RWPE2 (cell line): Measurements from ENCODE around the gene COX7B.
A peak's percentile ranks its signal among the peaks of the same experiment; 100 is the strongest.
"Not testable (repeated sequence)": the region's sequence is repeated elsewhere in the genome, so short reads cannot be mapped to it uniquely, and the experiment has no call there.

Source experiments
- ATAC-seq: fragments of 200-7000 bp; cut with Tn5 transposase; 3 replicates; pipeline ENCODE4 v1.9.1; 2021; ENCODE audit warnings: low read depth
- DNase-seq: peaks from one replicate; pipeline ENCODE4 v3.0.0-alpha.2; 2020; ENCODE audit warnings: low spot score
- H3K27ac ChIP-seq: fragments of 450-650 bp; 2 replicates; pipeline ENCODE4 v1.5.1; 2017; ENCODE audit warnings: mild to moderate bottlenecking; ENCODE audit not compliant: poor library complexity, severe bottlenecking
- H3K27me3 ChIP-seq: fragments of 250-450 bp; sonication (Bioruptor Pico); 2 replicates; pipeline ENCODE4 v1.5.1; 2021; ENCODE audit warnings: mild to moderate bottlenecking, moderate library complexity; ENCODE audit not compliant: insufficient read depth, poor library complexity, severe bottlenecking
- H3K36me3 ChIP-seq: fragments of 250-450 bp; sonication (Bioruptor Pico); 2 replicates; pipeline ENCODE4 v1.5.1; 2020; ENCODE audit warnings: low read depth, mild to moderate bottlenecking, moderate library complexity
- H3K4me1 ChIP-seq: fragments of 250-450 bp; sonication (Bioruptor Pico); 2 replicates; pipeline ENCODE4 v1.5.1; 2021; ENCODE audit warnings: mild to moderate bottlenecking, moderate library complexity; ENCODE audit not compliant: insufficient read depth, poor library complexity, severe bottlenecking
- H3K4me3 ChIP-seq: fragments of 250-450 bp; sonication (Bioruptor Pico); 2 replicates; pipeline ENCODE4 v1.5.1; 2021; ENCODE audit warnings: mild to moderate bottlenecking, moderate library complexity; ENCODE audit not compliant: severe bottlenecking
- H3K9me3 ChIP-seq: fragments of 250-450 bp; sonication (Bioruptor Pico); 2 replicates; pipeline ENCODE4 v1.5.1; 2021; ENCODE audit warnings: mild to moderate bottlenecking, moderate library complexity; ENCODE audit not compliant: severe bottlenecking
- TF ChIP-seq, protein P1 (sequence below): fragments of 450-650 bp; IDR thresholded peaks from one replicate; pipeline ENCODE4 v1.5.1; 2017; ENCODE audit warnings: mild to moderate bottlenecking, moderate library complexity; ENCODE audit not compliant: poor library complexity, severe bottlenecking

The COX7B gene, protein sequence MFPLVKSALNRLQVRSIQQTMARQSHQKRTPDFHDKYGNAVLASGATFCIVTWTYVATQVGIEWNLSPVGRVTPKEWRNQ

DNA sequence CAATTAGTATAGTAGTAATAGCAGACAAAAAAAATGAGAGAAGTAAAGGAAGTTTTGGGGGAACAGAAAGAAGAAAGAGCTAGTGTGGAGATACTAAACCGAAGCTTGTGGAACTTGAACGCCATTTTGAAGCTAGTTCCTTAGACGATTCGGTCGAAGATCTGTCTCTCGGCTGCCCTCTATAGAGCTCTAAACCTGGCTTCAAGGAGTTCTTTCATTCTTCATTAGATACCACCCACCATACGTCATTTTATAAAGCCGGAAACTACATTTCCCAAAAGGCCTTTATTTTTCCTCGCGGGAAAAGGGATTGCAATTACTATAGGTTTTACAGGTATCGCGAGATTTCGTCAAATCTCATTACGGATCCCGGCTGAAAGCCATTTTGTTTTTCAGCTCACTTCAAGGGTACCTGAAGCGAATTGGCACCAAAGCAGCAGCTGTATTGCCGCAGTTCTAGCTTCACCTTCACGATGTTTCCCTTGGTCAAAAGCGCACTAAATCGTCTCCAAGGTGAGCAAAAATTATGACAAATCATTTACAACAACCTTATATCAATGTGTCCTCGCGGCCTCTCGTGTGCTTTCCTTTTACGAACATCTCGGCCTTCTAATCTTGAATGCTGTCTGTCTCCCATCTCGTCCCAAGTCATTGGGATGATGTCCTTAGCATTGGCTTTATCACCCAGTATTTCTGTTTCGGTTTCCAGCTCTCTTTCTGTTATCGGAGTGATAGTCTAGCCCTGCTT is at the start of gene COX7B:
COX7B (plus strand) TSS at position 388 of the 748 bp plus-strand sequence; CDS start at position 474, 86 bp downstream.
- DNase-seq (peak; percentile 49), ATAC-seq (peak; percentile 74)
- H3K4me3 ChIP-seq = peak within 1 kb of the TSS; percentile 48
- H3K9me3 ChIP-seq = no peaks in the 10 kb centered on the region
- H3K27me3 ChIP-seq = no peaks in the 10 kb centered on the region
- TF ChIP-seq, protein P1, sequence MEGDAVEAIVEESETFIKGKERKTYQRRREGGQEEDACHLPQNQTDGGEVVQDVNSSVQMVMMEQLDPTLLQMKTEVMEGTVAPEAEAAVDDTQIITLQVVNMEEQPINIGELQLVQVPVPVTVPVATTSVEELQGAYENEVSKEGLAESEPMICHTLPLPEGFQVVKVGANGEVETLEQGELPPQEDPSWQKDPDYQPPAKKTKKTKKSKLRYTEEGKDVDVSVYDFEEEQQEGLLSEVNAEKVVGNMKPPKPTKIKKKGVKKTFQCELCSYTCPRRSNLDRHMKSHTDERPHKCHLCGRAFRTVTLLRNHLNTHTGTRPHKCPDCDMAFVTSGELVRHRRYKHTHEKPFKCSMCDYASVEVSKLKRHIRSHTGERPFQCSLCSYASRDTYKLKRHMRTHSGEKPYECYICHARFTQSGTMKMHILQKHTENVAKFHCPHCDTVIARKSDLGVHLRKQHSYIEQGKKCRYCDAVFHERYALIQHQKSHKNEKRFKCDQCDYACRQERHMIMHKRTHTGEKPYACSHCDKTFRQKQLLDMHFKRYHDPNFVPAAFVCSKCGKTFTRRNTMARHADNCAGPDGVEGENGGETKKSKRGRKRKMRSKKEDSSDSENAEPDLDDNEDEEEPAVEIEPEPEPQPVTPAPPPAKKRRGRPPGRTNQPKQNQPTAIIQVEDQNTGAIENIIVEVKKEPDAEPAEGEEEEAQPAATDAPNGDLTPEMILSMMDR = peak; percentile 47
- peaks cover 28% of the 10 kb centered on the region for H3K36me3 ChIP-seq
- H3K27ac ChIP-seq = peak within 1 kb of the TSS; percentile 77
- peaks cover 3% of the 10 kb centered on the region for H3K4me1 ChIP-seq

DNA sequence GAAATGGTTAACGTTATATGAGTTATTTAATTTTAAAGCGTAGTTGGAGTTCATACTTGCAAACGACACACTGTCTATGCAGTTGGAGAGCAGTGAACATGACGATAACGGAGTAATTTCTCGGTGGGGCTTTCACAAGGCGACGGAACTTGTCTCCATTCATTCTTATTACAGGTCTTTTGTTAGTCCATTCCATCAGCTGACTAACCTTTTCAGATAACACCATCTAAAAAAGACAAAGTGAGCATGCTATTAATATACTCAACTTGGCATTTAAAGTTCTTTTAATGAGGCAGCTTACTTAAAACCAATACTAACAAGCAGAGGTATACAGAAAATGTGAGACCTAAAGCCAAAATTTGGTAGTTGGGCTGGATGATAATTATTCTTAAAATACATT is 23.9 kb upstream of the COX7B start:
- TF ChIP-seq, protein P1 = no peak
- Histone ChIP-seq H3K36me3 (peaks cover 12% of the 10 kb centered on the region), H3K9me3 (no peaks in the 10 kb centered on the region)

DNA sequence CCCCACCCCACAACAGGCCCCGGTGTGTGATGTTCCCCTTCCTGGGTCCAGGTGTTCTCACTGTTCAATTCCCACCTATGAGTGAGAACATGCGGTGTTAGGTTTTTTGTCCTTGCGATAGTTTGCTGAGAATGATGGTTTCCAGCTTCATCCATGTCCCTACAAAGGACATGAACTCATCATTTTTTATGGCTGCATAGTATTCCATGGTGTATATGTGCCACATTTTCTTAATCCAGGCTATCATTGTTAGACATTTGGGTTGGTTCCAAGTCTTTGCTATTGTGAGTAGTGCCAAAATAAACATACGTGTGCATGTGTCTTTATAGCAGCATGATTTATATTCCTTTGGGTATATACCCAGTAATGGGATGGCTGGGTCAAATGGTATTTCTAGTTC is 17.9 kb upstream of the COX7B start:
- H3K4me1 ChIP-seq, H3K4me3 ChIP-seq, H3K9me3 ChIP-seq, DNase-seq, ATAC-seq, H3K27ac ChIP-seq, H3K36me3 ChIP-seq, H3K27me3 ChIP-seq: not testable (repeated sequence)

More for the DNA sequence above, 23.9 kb upstream of the COX7B start:
- Histone ChIP-seq H3K27ac (no peak overlapping the region), H3K4me1 (no peaks in the 10 kb centered on the region), H3K27me3 (no peaks in the 10 kb centered on the region), H3K4me3 (no peak overlapping the region)
- ATAC-seq (no peak), DNase-seq (no peak)

DNA sequence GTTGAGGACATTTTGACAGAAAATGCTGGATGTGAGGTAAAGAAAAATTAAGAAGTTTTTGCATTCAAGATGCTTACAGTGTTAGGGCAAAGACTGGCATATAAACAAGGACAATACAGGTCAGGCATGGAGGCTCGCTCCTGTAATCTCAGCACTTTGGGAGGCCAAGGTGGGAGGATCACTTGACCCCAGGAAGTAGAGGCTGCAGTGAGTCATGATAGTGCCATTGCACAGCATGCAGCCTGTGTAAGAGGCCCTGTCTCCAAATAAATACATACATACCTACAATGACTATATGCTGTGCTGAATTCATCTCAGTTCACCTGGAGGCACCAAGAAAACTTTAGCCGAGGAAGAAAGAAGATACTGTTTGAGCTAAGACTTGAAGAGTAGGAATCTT is 6.4 kb upstream of the COX7B start:
- ATAC-seq = no peak
- H3K9me3 ChIP-seq = no peaks in the 10 kb centered on the region
- H3K4me3 ChIP-seq = no peak overlapping the region
- no peaks in the 10 kb centered on the region for H3K4me1 ChIP-seq
- TF ChIP-seq, protein P1 = no peak
- DNase-seq = no peak
- no peak overlapping the region for H3K27ac ChIP-seq
- H3K27me3 ChIP-seq = no peaks in the 10 kb centered on the region
- peaks cover 4% of the 10 kb centered on the region; the same call in 1 of the 2 replicates for H3K36me3 ChIP-seq

DNA sequence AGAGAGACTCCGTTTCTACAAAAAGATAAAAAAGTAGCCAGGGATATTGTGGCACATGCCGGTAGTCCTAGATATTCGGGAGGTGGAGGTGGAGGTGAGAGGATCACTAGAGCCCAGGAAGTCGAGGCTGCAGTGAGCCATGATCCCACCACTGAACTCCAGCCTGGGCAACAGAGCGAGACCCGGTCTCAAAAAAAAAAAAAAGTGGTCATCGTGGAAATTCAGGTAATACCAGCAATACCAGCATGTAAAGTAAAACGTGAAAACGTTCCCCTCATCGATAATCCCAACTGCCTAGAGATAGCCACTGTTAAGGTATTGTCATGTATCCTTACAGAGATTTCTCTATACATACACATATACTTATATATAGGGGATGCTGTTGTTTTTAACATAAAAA is 5.6 kb upstream of the COX7B start:
- H3K36me3 ChIP-seq = peaks cover 4% of the 10 kb centered on the region; the same call in 1 of the 2 replicates
- no peak overlapping the region for H3K27ac ChIP-seq
- H3K4me1 ChIP-seq = peaks cover 2% of the 10 kb centered on the region
- H3K9me3 ChIP-seq = no peaks in the 10 kb centered on the region
- no peaks in the 10 kb centered on the region for H3K27me3 ChIP-seq
- ATAC-seq = no peak
- TF ChIP-seq, protein P1 = no peak
- no peak for DNase-seq
- peak overlapping the region; percentile 55 for H3K4me3 ChIP-seq
